Eye (tissue), 1 donor: Measurements from ENCODE around the gene GRIA2.

ENCODE experiments used
- DNase-seq: peaks from one replicate; pipeline ENCODE4 v3.0.0-alpha.2; 2015

The GRIA2 gene

DNA sequence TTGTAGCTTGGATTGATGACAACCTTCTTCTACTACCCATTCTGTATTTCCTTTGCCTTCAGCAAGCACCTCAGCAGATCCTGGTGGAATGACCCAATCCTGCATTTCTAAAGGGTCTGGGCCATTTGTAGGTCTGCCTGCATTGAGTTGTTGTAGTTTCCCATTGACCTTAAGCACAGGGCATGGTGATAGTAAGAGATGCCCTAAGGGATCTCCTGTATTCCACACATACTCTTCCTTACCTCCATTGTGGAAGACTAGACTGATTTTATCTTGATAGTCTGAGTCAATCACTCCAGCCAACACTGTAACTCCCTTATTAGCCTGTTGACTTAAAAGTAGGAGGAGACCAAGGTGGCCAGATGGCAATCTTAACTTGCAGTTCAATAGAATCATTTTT is 184.5 kb downstream of the GRIA2 start:
- no peak for DNase-seq
